ENCODE results near the gene PRKCZ.

The PRKCZ gene

DNA sequence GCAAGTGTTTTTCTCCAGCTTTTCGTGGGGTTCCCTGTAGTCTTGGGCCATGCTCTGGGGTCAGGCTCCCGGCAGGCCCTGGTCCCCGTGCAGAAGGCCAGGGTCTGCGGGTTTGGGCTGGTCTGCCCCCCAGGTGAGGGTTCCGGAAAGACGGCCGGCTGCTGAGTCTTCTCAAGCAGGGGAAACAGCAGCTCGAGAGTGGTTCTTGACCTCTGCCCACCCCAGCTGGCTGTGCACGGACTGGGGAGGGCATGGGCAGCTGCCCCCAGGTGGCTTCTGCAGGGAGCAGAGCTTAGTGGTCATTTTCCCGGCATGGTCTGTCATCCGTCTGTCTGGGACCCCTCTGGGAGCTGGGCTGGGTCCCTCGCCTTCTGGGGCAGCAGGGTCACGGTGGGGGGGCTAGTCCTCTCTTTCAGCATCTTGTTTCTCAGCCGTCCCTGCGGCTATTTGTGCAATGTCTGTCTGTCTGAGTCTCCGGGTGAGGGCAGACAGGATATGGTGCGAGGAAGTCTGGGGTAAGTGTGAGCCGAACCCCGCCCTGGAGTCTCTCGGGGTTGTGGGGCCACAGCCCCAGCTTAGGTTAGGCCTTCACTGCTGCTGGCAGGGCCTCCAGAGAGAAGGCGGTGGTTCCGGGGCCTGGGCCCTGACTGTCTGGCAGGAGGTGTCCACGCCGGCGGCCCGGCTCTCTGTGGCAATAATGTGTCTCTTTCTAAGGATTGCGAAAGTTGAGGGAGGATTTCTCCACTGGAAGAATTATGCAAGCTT, 184.0 kb downstream of the PRKCZ start:
- H3K4me3 ChIP-seq (ENCODE audit: low read length) = no peak overlapping the region
- peaks cover 99% of the 10 kb centered on the region for H3K79me2 ChIP-seq (ENCODE audit: low read length)
- H3K9ac ChIP-seq (ENCODE audit: low read length) = no peak overlapping the region
- no peak overlapping the region for H2AFZ ChIP-seq (ENCODE audit: low read depth, low read length)
- TF ChIP-seq, protein P1, sequence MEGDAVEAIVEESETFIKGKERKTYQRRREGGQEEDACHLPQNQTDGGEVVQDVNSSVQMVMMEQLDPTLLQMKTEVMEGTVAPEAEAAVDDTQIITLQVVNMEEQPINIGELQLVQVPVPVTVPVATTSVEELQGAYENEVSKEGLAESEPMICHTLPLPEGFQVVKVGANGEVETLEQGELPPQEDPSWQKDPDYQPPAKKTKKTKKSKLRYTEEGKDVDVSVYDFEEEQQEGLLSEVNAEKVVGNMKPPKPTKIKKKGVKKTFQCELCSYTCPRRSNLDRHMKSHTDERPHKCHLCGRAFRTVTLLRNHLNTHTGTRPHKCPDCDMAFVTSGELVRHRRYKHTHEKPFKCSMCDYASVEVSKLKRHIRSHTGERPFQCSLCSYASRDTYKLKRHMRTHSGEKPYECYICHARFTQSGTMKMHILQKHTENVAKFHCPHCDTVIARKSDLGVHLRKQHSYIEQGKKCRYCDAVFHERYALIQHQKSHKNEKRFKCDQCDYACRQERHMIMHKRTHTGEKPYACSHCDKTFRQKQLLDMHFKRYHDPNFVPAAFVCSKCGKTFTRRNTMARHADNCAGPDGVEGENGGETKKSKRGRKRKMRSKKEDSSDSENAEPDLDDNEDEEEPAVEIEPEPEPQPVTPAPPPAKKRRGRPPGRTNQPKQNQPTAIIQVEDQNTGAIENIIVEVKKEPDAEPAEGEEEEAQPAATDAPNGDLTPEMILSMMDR (IDR thresholded peaks at IDR 0.05; ENCODE audit: low read depth, low read length) = no peak
- TF ChIP-seq EZH2phosphoT487 (IDR thresholded peaks at IDR 0.05; ENCODE audit: low read depth) = no peak
- no peaks in the 10 kb centered on the region for H3K27me3 ChIP-seq (ENCODE audit: low read depth, low read length)
- H3K27ac ChIP-seq (ENCODE audit: low read length) = no peak overlapping the region
- 0 out of 2 replicates have a peak overlapping the region, but pooled peaks have one; percentile 7 for H3K4me2 ChIP-seq (ENCODE audit: low read length)
- H3K36me3 ChIP-seq (replicated peaks; ENCODE audit: low read depth, low read length) = peaks cover 9% of the 10 kb centered on the region
- no peaks in the 10 kb centered on the region for H3K9me3 ChIP-seq (ENCODE audit: insufficient read depth, low read length)
- H4K20me1 ChIP-seq (ENCODE audit: insufficient read depth, low read length) = peaks cover 93% of the 10 kb centered on the region
- peaks cover 36% of the 10 kb centered on the region for H3K4me1 ChIP-seq (ENCODE audit: low read length)

GRCh38 chr1:2234762-2235113, 184.5 kb downstream of the PRKCZ start:
- H3K4me1 ChIP-seq (ENCODE audit: low read length) = peaks cover 30% of the 10 kb centered on the region
- H3K27ac ChIP-seq (ENCODE audit: low read length) = no peak overlapping the region
- peaks cover 99% of the 10 kb centered on the region for H3K79me2 ChIP-seq (ENCODE audit: low read length)
- peaks cover 3% of the 10 kb centered on the region for H3K36me3 ChIP-seq (replicated peaks; ENCODE audit: low read depth, low read length)
- no peak overlapping the region for H2AFZ ChIP-seq (ENCODE audit: low read depth, low read length)
- peaks cover 93% of the 10 kb centered on the region for H4K20me1 ChIP-seq (ENCODE audit: insufficient read depth, low read length)
- no peak overlapping the region for H3K4me3 ChIP-seq (ENCODE audit: low read length)
- H3K4me2 ChIP-seq (ENCODE audit: low read length) = no peak overlapping the region
- H3K27me3 ChIP-seq (ENCODE audit: low read depth, low read length) = no peaks in the 10 kb centered on the region
- H3K9me3 ChIP-seq (ENCODE audit: insufficient read depth, low read length) = no peaks in the 10 kb centered on the region
- no peak overlapping the region for H3K9ac ChIP-seq (ENCODE audit: low read length)
- TF ChIP-seq EZH2phosphoT487 (IDR thresholded peaks at IDR 0.05; ENCODE audit: low read depth) = no peak
- TF ChIP-seq, protein P1 (IDR thresholded peaks at IDR 0.05; ENCODE audit: low read depth, low read length) = no peak

Measured in OCI-LY3 (cell line).